ENCODE measurements around the gene MAP1LC3B2.

DNA sequence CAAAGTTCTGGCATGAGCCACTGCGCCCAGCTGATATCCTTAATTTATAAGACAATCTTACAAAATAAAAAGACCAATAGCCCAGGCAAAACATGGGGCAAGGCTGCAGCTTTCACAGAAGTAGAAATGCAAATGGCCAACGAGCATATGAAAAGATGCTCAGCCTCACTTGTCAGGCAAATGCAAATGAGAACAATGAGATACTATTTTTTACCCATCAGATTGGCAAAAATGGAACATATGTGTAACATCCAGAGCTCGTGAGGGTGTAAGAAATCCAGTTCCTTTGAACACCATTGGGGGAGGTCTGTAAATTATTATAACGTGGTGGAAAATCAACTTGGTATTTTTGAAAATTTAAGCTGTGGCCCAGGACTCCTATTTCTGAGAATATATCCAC lies 14.6 kb downstream of the MAP1LC3B2 start:
- TF ChIP-seq HDGF (IDR thresholded peaks at IDR 0.05; ENCODE audit: borderline replicate concordance) (no peak), SP1 (IDR thresholded peaks at IDR 0.05) (no peak), CTBP1 (IDR thresholded peaks at IDR 0.05; ENCODE audit: borderline replicate concordance) (no peak), FOXK2 (IDR thresholded peaks at IDR 0.05) (no peak), FOXA1 (IDR thresholded peaks at IDR 0.05) (no peak), L3MBTL2 (conservative IDR thresholded peaks at IDR 0.05) (no peak), LEF1 (IDR thresholded peaks at IDR 0.05; ENCODE audit: borderline replicate concordance) (no peak), TARDBP (IDR thresholded peaks at IDR 0.05) (no peak), ELF4 (IDR thresholded peaks at IDR 0.05) (no peak), NFRKB (IDR thresholded peaks at IDR 0.05) (no peak), SUZ12 (IDR thresholded peaks at IDR 0.05) (no peak), FOXM1 (IDR thresholded peaks at IDR 0.05; ENCODE audit: borderline replicate concordance) (no peak)
- TF ChIP-seq, protein P1, sequence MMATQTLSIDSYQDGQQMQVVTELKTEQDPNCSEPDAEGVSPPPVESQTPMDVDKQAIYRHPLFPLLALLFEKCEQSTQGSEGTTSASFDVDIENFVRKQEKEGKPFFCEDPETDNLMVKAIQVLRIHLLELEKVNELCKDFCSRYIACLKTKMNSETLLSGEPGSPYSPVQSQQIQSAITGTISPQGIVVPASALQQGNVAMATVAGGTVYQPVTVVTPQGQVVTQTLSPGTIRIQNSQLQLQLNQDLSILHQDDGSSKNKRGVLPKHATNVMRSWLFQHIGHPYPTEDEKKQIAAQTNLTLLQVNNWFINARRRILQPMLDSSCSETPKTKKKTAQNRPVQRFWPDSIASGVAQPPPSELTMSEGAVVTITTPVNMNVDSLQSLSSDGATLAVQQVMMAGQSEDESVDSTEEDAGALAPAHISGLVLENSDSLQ (IDR thresholded peaks at IDR 0.05): no peak
